Astrocyte of the cerebellum (primary cell): ENCODE data around the gene MLH1.
"Not testable (repeated sequence)": the region's sequence is repeated elsewhere in the genome, so short reads cannot be mapped to it uniquely, and the experiment has no call there.

ENCODE experiments used
- DNase-seq: peaks from one replicate; pipeline ENCODE4 v3.0.0-alpha.2; 2011; ENCODE audit warnings: low read depth
- H3K4me3 ChIP-seq: 2 replicates; pipeline ENCODE4 v1.5.1; 2011; ENCODE audit warnings: mild to moderate bottlenecking, low read depth, low read length, moderate library complexity
- CTCF ChIP-seq: IDR thresholded peaks from 2 replicates; pipeline ENCODE4 v1.5.1; 2012; ENCODE audit warnings: low read length, low read depth, moderate library complexity, mild to moderate bottlenecking; ENCODE audit errors: missing control alignments
- in situ Hi-C: cut with HindIII; loops from 2 replicates; pipeline ENCODE4 v1.10.0; 2017; ENCODE audit warnings: low sequenced_read_pairs

MLH1 gene

GRCh38 chr3:37040231-37040630 lies 46.9 kb downstream of the MLH1 start:
- peak; percentile 13 for DNase-seq
- TF ChIP-seq CTCF, result no peak
- in situ Hi-C loops, result loop anchor here (25.0 kb wide), 1 partner anchor 172 kb away; no protein-coding TSS in a partner anchor

DNA sequence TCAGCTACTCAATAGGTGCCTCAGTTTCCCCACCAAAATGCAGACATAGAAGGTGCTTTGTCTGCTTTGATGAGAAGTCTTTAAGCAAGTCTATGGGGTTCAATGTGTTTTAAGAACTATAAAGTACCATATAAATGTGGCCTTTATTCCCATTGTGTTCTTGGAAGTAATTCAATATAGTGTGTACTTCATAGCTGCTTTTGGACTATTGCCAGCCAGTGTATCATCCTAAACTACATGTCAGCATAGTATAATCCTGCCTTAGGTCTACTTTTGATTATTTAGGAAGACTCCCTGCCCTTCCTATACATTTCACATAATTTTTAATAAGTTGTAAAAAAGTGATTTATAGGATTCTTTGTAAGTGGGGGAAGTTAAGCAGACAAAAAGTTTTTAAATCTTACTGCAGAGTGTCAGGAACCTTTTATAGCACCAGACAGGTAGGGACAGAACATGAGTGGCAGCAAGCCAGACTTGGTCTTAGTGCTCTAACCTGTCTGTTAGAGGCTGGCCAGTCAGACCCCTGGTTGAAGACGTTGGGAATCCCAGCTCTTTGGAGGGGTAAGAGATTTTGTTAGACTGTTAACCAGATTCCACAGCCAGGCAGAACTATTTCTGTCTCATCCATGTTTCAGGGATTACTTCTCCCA lies 48.4 kb downstream of the MLH1 start:
- no peak for DNase-seq

More at GRCh38 chr3:37040231-37040630, 46.9 kb downstream of the MLH1 start:
- no peak overlapping the region for H3K4me3 ChIP-seq

GRCh38 chr3:37042712-37043111 lies 49.4 kb downstream of the MLH1 start:
- in situ Hi-C loops, result loop anchor here (25.0 kb wide), 1 partner anchor 170 kb away; no protein-coding TSS in a partner anchor
- not testable (repeated sequence) for DNase-seq, H3K4me3 ChIP-seq

More for the DNA sequence above, 48.4 kb downstream of the MLH1 start:
- in situ Hi-C loops, result loop anchor here (25.0 kb wide), 1 partner anchor 171 kb away; no protein-coding TSS in a partner anchor
- no peak for TF ChIP-seq CTCF
- no peak overlapping the region for H3K4me3 ChIP-seq

DNA sequence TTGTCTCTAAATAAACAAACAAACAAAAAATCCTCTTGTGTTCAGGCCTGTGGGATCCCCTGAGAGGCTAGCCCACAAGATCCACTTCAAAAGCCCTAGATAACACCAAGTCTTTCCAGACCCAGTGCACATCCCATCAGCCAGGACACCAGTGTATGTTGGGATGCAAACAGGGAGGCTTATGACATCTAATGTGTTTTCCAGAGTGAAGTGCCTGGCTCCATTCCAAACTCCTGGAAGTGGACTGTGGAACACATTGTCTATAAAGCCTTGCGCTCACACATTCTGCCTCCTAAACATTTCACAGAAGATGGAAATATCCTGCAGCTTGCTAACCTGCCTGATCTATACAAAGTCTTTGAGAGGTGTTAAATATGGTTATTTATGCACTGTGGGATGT lies 57.0 kb downstream of the MLH1 start:
- in situ Hi-C loops, result no loop called here
- no peak for DNase-seq
- H3K4me3 ChIP-seq, result no peak overlapping the region
- TF ChIP-seq CTCF, result no peak

GRCh38 chr3:37052860-37053259 lies 59.5 kb downstream of the MLH1 start:
- in situ Hi-C loops, result no loop called here
- peak; percentile 23 for DNase-seq
- no peak overlapping the region for H3K4me3 ChIP-seq
- no peak for TF ChIP-seq CTCF

DNA sequence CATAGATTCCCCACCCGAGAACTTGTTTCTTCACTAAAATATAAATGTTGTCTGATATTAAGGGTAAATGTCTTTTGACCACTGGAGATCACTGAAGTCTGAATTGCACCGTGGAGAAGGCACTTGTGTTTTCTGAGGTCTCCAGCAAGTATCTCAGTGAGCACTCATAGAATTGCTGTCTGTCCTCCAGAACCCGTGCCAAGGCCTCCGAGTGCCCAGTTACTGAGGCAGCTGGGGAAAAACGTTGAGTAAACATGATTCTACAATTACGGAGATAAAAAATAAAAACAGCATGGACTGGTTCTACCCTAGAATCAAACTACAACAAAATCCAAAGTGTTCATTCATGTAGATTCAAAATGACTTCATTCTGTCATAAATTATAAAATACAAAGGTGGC lies 60.0 kb downstream of the MLH1 start:
- no peak overlapping the region for H3K4me3 ChIP-seq
- TF ChIP-seq CTCF, result no peak
- in situ Hi-C loops, result no loop called here
- no peak for DNase-seq

DNA sequence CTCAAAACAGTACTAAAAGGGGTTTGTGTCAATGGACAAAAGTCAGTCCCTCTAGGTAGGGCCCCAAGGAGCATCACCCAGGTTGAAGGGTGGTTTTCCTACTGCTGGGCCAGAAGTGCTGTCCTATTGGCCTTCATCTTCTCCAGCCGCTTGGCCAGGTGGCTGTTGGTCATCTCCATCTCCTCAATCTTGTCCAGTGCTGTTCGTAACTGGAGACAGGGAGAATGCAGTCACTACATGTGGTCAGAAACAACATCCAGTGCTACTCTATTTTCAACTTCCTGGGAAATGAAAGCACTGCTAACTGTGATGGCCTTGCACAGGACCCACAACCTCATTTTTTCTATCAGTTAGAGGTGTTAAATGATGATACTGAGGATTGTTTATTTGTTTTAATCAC lies 60.4 kb downstream of the MLH1 start:
- in situ Hi-C loops, result no loop called here
- TF ChIP-seq CTCF, result no peak
- no peak for DNase-seq
- no peak overlapping the region for H3K4me3 ChIP-seq
